HG03280 (cell line): ENCODE data around the gene BDP1.
"Not testable (repeated sequence)": the region's sequence is repeated elsewhere in the genome, so short reads cannot be mapped to it uniquely, and the experiment has no call there.

Experiments used
- ATAC-seq: cut with Tn5 transposase; IDR thresholded peaks from one replicate; pipeline ENCODE4 v1.9.1; 2021; ENCODE audit warnings: mild to moderate bottlenecking, moderate library complexity; ENCODE audit not compliant: unreplicated experiment

The BDP1 gene

GRCh38 chr5:71569748-71570509 is 114.5 kb downstream of the BDP1 start:
- no peak for ATAC-seq

GRCh38 chr5:71571811-71572210 is 116.4 kb downstream of the BDP1 start:
- ATAC-seq = not testable (repeated sequence)

DNA sequence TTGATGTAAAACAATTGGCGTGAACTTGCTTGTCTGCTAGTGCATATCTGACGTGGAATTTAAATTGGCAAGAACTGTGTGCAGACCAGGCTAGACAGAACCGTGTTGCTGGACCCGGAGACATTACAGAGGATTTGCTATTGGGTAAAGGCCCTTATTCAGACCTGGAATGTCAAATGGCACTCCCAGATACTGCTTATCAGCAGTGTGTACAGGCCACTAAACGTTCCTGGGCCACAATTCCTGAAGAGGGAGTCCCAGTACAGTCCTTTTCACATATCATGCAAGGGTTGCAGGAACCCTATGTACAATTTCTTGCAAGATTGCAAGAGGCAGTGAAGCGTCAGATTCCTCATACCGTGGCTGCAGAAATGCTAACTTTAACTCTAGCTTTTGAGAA is 118.1 kb downstream of the BDP1 start:
- ATAC-seq = no peak

DNA sequence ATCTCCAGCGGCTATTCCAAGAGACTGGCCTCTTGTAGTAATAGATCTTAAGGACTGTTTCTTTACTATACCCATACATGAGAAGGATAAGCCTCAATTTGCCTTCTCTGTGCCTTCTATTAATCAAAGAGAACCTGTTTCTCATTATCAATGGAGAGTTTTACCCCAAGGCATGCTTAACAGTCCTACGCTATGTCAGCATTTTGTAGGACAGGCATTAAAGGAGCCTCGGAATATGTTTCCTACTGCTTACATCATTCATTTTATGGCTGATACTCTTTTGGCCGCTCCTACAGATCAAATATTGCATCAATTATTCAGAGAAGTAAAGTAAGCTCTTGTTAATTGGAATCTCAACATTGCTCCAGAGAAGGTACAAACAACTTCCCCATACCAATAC is 120.1 kb downstream of the BDP1 start:
- not testable (repeated sequence) for ATAC-seq

DNA sequence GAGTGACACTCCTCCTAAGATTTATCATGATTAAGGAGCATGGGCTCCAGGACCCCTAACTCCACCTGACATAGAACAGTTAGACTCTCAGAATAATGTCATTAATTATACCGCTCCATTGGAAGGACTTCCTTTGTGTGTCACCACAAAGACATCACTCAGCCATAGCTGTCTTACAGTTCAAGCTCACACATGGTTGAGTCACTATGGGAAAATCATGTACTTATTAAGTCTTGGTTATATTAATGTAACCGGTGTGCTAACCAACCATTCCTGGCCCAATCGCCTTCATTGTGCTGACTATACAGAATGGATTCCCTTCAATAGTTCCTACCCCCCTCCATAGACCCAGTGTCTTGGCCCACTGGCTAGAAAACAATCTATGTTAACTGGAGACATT is 120.8 kb downstream of the BDP1 start:
- no peak for ATAC-seq

- ATAC-seq = not testable (repeated sequence)
Measured at GRCh38 chr5:71577839-71578238, 122.4 kb downstream of the BDP1 start.

DNA sequence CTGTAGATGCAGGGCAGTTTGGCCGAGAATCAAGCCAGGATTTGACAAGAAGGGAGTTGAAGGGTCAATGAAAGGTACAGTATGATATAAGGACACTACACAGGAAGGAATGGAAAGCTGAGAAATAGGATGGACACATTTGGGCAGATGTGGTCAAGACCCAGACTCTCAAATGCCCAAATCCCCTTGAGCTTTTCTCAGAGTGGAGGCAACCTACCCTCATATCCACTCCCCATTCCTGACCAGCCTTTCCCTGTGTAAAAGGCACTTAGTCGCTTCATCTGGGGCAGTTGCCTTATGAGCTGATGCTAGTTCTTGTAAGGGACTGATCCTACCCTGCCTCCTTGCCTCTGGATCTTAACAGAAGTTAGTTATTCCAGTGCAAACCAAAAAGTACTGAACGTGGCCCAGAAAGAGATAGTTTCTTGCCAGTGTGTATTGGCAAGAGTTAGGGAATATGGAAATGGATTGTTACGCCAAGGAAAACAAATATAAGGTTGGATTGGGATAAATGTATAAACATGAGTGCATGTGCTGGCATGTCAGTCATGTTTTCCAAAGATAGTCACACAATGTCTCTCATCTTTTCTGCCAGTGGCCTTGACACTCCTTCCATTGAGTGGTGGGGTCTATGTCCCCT is 127.6 kb downstream of the BDP1 start:
- ATAC-seq = no peak

- no peak for ATAC-seq
Measured at GRCh38 chr5:71586052-71586940, 130.8 kb downstream of the BDP1 start.

GRCh38 chr5:71586941-71587765 is 131.7 kb downstream of the BDP1 start, which contains the start of gene MCCC2:
MCCC2 (plus strand) TSS chr5:71587340; CDS start chr5:71587426, 86 bp downstream.
- peak; percentile 98 for ATAC-seq

DNA sequence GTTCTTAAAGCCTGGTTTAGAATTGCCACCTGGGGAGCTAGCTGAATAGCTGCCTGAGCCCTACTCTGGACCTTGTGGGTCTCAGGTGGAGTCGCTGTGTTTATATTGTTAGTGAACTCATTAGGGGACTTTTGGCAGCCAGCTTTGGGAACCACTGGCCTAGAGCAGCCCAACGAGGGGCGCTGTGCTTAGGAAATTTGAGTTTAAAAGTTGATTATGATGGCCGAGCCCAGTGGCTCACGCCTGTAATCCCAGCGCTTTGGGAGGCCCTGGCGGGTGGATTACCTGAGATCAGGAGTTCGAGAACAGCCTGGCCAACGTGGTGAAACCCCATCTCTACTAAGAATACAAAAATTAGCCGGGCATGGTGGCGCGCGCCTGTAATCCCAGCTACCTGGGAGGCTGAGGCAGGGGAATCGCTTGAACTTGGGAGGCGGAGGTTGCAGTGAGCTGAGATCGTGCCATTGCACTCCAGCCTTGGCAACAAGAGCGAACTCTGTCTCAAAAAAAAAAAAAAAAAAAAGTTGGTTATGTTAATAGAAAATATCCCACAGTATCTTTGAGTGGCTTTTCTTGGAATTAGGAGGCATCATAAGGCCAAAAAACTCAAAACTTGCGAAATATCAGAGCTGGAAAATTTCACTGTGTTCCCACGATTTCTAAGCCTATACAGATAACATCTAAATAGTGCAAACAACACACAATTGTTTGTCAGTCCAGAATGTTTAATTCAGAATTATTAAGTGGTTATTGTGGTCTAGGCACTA is 132.5 kb downstream of the BDP1 start:
- peak; percentile 2 for ATAC-seq

DNA sequence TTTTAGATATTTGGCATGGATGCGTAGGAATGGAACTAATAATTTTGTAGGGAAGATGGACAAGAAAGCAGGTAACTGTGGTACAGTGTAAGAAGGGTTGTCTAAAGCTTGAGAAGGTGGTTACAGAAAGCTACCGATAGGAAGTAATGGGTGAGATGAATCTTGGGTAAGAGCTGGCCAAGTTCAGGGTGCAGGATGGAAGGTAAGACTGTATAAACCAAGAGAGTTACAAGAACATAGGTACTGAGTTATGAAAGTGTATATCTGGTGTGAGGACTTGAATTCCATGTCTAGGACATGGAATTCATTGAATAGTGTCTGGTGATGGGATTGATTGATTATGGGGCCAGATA is 133.1 kb downstream of the BDP1 start:
- no peak for ATAC-seq

DNA sequence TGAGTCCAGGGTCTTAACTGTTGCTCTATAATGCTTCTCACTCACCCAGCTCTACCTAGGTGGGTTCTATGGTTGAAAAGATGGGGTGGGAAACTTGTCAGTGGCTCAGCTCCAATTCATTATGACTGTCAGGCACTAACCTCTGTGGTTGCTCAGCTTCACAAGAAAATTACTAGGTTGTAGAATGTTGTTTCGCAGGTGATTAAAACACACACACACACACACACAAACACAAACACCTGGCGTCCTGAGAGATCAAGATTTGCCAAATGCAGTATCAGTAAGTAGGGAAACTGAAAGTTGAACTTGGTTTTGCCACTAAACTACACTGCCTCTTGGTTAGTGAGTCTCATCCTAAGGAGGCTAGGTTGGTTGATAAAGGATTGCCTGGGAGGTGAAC is 134.5 kb downstream of the BDP1 start:
- ATAC-seq = no peak

GRCh38 chr5:71591100-71591499 is 135.6 kb downstream of the BDP1 start:
- ATAC-seq = no peak

- no peak for ATAC-seq
Measured at GRCh38 chr5:71596169-71596568, 140.7 kb downstream of the BDP1 start.

DNA sequence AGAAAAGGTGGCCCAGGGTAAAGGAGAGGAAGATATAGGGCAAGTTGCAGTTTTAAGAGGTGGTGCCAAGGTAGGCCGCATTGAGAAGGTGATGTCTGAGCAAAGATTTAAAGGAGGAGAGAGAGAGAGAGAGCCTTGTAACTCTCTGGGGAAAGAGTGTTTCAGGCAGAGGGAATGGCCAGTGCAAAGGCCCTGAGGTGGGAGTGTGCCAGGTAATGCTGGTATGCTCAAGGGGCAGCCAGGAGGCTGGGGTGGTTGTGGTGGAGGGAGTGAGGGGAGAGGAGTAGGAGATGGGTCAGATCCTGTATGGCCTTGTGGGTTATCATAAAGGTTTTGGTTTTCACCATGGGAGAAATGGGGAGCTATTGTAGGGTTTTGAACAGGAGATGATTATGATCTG is 141.6 kb downstream of the BDP1 start:
- no peak for ATAC-seq

- no peak for ATAC-seq
Measured at GRCh38 chr5:71600783-71601182, 145.3 kb downstream of the BDP1 start.

DNA sequence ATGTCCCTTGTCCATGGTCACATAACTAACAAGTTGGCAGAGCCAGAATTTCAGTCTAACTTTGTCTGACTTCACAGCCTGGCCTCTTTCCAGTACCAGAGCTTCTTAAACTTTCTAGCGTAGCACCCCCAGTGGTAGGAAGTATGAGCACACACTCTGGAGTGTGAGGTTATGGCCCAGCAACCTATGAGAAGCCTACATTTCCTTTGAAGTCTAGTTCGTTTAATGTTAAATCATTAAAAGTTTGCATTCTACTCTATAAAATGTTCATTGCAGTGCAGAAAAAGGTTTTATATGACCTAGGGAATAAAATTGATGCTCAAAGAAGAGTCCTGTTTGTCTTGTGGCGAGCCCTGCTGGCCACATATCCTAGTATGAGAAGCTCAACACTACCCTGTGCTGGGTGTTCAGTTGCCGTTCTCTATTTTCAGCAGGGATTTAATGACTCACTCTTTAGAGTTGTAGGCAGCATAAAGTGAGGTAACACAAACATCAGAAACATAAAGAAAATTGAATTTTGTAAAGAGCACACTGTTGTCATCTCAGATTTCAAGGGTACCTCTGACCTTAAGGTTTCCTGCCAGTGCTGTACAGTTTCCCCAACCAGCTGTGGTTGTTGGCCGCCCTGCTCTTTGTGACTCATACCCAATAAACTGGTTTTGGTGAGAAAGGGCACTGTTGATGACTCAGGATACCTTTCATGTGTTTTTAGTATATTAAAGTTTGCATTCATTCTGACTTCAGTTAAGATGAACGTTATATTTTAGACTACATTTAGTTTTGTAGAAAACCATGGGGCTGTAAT is 146.0 kb downstream of the BDP1 start:
- ATAC-seq = peak; percentile 88

DNA sequence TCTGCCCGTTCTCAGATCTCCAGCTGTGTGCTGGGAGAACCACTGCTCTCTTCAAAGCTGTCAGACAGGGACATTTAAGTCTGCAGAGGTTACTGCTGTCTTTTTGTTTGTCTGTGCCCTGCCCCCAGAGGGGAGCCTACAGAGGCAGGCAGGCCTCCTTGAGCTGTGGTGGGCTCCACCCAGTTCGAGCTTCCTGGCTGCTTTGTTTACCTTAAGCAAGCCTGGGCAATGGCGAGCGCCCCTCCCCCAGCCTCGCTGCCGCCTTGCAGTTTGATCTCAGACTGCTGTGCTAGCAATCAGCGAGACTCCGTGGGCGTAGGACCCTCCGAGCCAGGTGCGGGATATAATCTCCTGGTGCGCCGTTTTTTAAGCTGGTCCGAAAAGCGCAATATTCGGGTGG is 154.5 kb downstream of the BDP1 start:
- not testable (repeated sequence) for ATAC-seq

DNA sequence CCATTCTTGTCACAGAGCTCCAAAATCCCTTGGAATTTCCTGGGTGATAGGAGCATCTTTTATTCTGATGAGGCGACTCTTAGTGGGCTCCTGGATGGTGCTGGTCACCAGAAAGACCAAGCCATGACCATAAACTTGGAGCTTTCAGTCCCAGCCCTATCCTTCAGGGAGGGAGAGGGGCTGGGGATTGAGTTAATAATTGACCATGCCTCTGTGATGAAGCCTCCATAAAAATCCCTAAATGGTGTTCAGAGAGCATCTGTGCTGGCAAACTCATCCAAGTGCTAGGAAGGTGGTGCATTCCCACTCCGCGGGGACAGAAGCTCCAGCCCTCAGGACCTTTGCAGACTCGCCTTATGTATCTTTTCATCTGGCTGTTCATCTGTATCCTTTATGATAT is 160.4 kb downstream of the BDP1 start:
- no peak for ATAC-seq
